Lower lobe of right lung (tissue), 2 donors: ENCODE measurements around the gene RARA. TPM values are rescaled to one million over a fixed set of nuclear protein-coding genes. Genes with fewer than 3 reads are reported as not detected.
A peak's percentile ranks its signal among the peaks of the same experiment; 100 is the strongest.

ENCODE experiments used
- ATAC-seq, 2 donors: fragments of 200-7000 bp; cut with Tn5 transposase; one replicate each; pipeline ENCODE4 v1.9.1; 2020 to 2022; ENCODE audit warnings: mild to moderate bottlenecking in 2 of 2, moderate library complexity in 2 of 2
- DNase-seq: peaks from one replicate; pipeline ENCODE4 v3.0.0-alpha.2; 2020
- H3K27ac ChIP-seq: fragments of 200-600 bp; one replicate; pipeline ENCODE4 v1.8.0; 2022
- H3K27me3 ChIP-seq: fragments of 200-600 bp; one replicate; pipeline ENCODE4 v1.8.0; 2022; ENCODE audit warnings: low read depth
- H3K36me3 ChIP-seq: fragments of 200-600 bp; one replicate; pipeline ENCODE4 v1.8.0; 2022; ENCODE audit warnings: mild to moderate bottlenecking
- H3K4me1 ChIP-seq: fragments of 200-600 bp; one replicate; pipeline ENCODE4 v1.8.0; 2022
- H3K4me3 ChIP-seq: fragments of 200-600 bp; one replicate; pipeline ENCODE4 v1.8.0; 2022; ENCODE audit warnings: mild to moderate bottlenecking
- H3K9me3 ChIP-seq: fragments of 200-600 bp; one replicate; pipeline ENCODE4 v1.8.0; 2022
- intact Hi-C: fragments of 100-400 bp; cut with DNase I; formaldehyde crosslinking; loops from one replicate; pipeline ENCODE4 v1.11.0; 2022
- total RNA-seq: library from RNA; stranded (reverse); fragmentation: NEBNext Ultra II Directional; extraction: Animal tissue kit (Norgen Biotek cat#: 25700); gene quantifications from one replicate; pipeline ENCODE4 v1.2.1, GENCODE V29; 2021
- TF ChIP-seq, protein P1 (sequence below): fragments of 200-600 bp; IDR thresholded peaks from one replicate; pipeline ENCODE4 v1.8.0; 2022; ENCODE audit warnings: antibody characterized with exemption, mild to moderate bottlenecking
- donor health status: DM: no; HTN: yes; CAD: no; lungs with severe emphysema.

RARA gene
- total RNA-seq, 1 donor from 2014 or later, result 82.6 TPM

DNA sequence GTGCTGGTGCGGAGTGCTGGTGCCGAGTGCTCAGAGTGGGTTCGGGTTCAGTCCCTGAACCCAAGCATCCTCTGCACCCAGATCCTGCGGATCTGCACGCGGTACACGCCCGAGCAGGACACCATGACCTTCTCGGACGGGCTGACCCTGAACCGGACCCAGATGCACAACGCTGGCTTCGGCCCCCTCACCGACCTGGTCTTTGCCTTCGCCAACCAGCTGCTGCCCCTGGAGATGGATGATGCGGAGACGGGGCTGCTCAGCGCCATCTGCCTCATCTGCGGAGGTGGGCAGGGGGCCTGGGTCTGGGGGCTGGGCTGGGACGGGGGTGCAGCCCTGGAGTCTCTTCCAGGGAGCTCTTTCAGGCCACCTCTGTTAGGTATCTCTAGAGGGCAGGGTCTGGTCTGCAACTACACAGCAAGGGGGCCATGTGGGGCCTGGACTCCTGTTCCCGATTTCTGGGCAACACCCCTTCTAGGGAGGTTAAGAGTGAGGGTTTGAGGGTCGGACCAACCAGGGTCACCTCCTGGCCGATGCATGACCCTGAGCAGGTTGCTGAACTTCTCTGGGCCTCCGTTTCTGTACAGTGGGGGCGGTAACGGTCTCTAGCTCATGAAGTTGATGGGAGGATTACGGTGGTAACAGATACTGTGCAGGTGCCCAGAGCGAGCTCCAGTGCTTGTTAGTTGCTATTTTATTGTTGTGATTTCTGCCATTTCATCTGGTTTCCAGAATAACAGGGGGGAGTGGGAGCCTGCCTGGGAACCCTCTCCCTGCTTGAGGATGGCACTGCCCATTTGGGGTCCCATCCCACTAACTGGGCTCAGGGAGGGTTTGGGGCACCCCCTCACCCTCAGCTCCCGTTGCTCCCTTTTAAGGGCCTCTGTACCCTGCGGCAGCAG lies 45.5 kb downstream of the RARA start:
- Histone ChIP-seq H3K27ac (peak overlapping the region; percentile 46), H3K4me1 (peaks cover 71% of the 10 kb centered on the region)
- peak; percentile 43 for DNase-seq

DNA sequence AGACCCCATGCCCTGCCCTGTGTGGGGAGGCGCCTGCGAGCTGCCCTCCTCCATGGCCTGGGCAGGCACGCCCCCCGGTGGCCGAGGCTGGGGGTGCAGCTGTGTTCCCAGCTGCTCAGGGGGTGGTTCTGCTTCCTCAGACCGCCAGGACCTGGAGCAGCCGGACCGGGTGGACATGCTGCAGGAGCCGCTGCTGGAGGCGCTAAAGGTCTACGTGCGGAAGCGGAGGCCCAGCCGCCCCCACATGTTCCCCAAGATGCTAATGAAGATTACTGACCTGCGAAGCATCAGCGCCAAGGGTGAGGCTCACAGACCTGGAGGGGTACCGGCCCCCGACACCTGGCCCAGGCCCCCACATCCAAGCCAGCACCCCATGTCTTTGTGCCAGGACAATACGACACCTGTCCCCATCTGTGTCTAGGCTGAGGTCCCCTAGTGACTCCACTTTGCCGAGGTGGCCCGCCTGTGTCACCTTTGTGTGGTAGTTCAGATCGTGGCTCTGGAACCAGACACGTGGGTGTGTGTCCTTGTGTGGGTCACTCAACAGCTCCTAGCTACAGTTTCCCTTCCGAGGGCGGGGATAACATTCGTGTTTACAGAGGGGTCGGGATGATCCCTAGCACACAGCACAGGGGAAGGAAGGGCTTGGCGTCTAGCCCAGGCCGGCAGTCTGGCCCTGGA lies 46.3 kb downstream of the RARA start:
- peaks cover 66% of the 10 kb centered on the region for H3K36me3 ChIP-seq
- peak overlapping the region; percentile 46 for H3K27ac ChIP-seq
- ATAC-seq, result peak; percentile 67 to 78
- TF ChIP-seq, protein P1, sequence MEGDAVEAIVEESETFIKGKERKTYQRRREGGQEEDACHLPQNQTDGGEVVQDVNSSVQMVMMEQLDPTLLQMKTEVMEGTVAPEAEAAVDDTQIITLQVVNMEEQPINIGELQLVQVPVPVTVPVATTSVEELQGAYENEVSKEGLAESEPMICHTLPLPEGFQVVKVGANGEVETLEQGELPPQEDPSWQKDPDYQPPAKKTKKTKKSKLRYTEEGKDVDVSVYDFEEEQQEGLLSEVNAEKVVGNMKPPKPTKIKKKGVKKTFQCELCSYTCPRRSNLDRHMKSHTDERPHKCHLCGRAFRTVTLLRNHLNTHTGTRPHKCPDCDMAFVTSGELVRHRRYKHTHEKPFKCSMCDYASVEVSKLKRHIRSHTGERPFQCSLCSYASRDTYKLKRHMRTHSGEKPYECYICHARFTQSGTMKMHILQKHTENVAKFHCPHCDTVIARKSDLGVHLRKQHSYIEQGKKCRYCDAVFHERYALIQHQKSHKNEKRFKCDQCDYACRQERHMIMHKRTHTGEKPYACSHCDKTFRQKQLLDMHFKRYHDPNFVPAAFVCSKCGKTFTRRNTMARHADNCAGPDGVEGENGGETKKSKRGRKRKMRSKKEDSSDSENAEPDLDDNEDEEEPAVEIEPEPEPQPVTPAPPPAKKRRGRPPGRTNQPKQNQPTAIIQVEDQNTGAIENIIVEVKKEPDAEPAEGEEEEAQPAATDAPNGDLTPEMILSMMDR, result peak; percentile 97
- H3K9me3 ChIP-seq, result no peaks in the 10 kb centered on the region
- intact Hi-C loops, result loop anchor here (5.0 kb wide), 1 partner anchor 53 kb away; no protein-coding TSS in a partner anchor
- H3K4me1 ChIP-seq, result peaks cover 63% of the 10 kb centered on the region
- no peak overlapping the region for H3K4me3 ChIP-seq
- no peaks in the 10 kb centered on the region for H3K27me3 ChIP-seq
- DNase-seq, result peak; percentile 82

More for the DNA sequence above, 45.5 kb downstream of the RARA start:
- Histone ChIP-seq H3K27me3 (no peaks in the 10 kb centered on the region), H3K9me3 (no peaks in the 10 kb centered on the region), H3K4me3 (no peak overlapping the region), H3K36me3 (peaks cover 73% of the 10 kb centered on the region)
- TF ChIP-seq, protein P1, result no peak
- ATAC-seq, result no peak
- intact Hi-C loops, result loop anchor here (5.0 kb wide), 1 partner anchor 52 kb away; no protein-coding TSS in a partner anchor

DNA sequence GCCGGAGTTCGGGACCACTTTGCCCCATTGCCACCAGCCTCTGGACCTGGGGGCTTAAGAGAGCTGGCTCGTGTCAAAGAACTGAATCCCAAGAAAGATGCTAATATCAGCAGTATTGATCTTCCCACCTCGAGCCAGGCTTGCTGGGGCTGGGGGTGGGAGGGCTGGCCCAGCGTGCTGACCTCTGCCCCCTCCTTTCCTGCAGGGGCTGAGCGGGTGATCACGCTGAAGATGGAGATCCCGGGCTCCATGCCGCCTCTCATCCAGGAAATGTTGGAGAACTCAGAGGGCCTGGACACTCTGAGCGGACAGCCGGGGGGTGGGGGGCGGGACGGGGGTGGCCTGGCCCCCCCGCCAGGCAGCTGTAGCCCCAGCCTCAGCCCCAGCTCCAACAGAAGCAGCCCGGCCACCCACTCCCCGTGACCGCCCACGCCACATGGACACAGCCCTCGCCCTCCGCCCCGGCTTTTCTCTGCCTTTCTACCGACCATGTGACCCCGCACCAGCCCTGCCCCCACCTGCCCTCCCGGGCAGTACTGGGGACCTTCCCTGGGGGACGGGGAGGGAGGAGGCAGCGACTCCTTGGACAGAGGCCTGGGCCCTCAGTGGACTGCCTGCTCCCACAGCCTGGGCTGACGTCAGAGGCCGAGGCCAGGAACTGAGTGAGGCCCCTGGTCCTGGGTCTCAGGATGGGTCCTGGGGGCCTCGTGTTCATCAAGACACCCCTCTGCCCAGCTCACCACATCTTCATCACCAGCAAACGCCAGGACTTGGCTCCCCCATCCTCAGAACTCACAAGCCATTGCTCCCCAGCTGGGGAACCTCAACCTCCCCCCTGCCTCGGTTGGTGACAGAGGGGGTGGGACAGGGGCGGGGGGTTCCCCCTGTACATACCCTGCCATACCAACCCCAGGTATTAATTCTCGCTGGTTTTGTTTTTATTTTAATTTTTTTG lies 47.1 kb downstream of the RARA start:
- intact Hi-C loops, result loop anchor here (5.0 kb wide), 1 partner anchor 54 kb away; no protein-coding TSS in a partner anchor
- Histone ChIP-seq H3K9me3 (no peaks in the 10 kb centered on the region), H3K4me3 (no peak overlapping the region), H3K4me1 (peaks cover 57% of the 10 kb centered on the region), H3K27me3 (no peaks in the 10 kb centered on the region), H3K36me3 (peaks cover 60% of the 10 kb centered on the region), H3K27ac (peak overlapping the region; percentile 46)
- ATAC-seq, result peak in 1 of 2 donors; percentile 2
- DNase-seq, result peak; percentile 48
- TF ChIP-seq, protein P1, result no peak

DNA sequence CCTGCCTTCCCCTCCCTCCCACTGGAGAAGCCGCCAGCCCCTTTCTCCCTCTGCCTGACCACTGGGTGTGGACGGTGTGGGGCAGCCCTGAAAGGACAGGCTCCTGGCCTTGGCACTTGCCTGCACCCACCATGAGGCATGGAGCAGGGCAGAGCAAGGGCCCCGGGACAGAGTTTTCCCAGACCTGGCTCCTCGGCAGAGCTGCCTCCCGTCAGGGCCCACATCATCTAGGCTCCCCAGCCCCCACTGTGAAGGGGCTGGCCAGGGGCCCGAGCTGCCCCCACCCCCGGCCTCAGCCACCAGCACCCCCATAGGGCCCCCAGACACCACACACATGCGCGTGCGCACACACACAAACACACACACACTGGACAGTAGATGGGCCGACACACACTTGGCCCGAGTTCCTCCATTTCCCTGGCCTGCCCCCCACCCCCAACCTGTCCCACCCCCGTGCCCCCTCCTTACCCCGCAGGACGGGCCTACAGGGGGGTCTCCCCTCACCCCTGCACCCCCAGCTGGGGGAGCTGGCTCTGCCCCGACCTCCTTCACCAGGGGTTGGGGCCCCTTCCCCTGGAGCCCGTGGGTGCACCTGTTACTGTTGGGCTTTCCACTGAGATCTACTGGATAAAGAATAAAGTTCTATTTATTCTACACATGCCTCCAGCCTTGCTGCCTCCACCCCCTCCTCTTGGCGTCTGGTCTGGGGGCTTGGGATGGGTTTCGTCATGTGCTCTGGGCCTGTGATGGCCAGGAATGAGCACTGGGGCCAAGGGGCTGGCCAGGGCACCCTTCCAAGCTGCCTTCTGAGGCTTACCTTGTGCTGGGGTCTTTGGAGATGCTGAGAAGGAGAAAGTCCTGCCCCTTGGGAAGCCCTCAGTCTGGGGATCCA lies 48.3 kb downstream of the RARA start:
- Histone ChIP-seq H3K4me3 (no peak overlapping the region), H3K36me3 (peaks cover 48% of the 10 kb centered on the region), H3K4me1 (peaks cover 48% of the 10 kb centered on the region), H3K9me3 (no peaks in the 10 kb centered on the region), H3K27ac (peak overlapping the region; percentile 0), H3K27me3 (no peaks in the 10 kb centered on the region)
- DNase-seq (peak; percentile 43), ATAC-seq (peak in 1 of 2 donors; percentile 2)
- TF ChIP-seq, protein P1, result no peak
- intact Hi-C loops, result loop anchor here (5.0 kb wide), 1 partner anchor 55 kb away; no protein-coding TSS in a partner anchor
